GM12878 (cell line): ENCODE data around the gene WDFY4. TPM values are rescaled to one million over a fixed set of nuclear protein-coding genes. Genes with fewer than 3 reads are reported as not detected.

ENCODE experiments used
- ATAC-seq: fragments of 200-7000 bp; cut with Tn5 transposase; 3 replicates; pipeline ENCODE4 v1.9.1; 2020; ENCODE audit warnings: mild to moderate bottlenecking, moderate library complexity
- BruUV-seq: library from RNA; stranded (reverse); fragments of 400-500 nt; replicated peaks from 2 replicates; lab custom pipeline; 2021; lab: Mats Ljungman, UMichigan
- CTCF ChIA-PET: fragments of 300-600 bp; sonication (Branson Sonifier 250); formaldehyde crosslinking; extraction: SDS; loops from one replicate; lab custom pipeline; 2021; ENCODE audit warnings: inconsistent platforms; lab: Yijun Ruan, JAX
- POLR2A ChIA-PET: fragments of 350-600 bp; formaldehyde crosslinking; extraction: SDS; loops from one replicate; lab custom pipeline; 2021; ENCODE audit warnings: inconsistent platforms; lab: Charles Lee
- RAD21 ChIA-PET: fragments of 300-600 bp; sonication (Branson Sonifier 250); formaldehyde crosslinking; loops from one replicate; lab custom pipeline; 2023; ENCODE audit warnings: antibody characterized with exemption; ENCODE audit not compliant: unreplicated experiment; lab: Charles Lee
- SMC1A ChIA-PET: fragments of 300-600 bp; sonication (Branson Sonifier 250); formaldehyde crosslinking; loops from one replicate; lab custom pipeline; 2023; ENCODE audit not compliant: unreplicated experiment, uncharacterized antibody; lab: Charles Lee
- DNase-seq: peaks from one replicate; pipeline ENCODE4 v3.0.0-alpha.2; 2011; ENCODE audit warnings: low read depth, low spot score
- FAIRE-seq: peaks from 3 replicates; lab custom pipeline; 2011; peaks lifted over from hg19 to GRCh38; lab: Jason Lieb, UNC
- H2AFZ ChIP-seq: 2 replicates; pipeline ENCODE4 v1.6.0; 2011; ENCODE audit warnings: low read depth, low read length, control low read depth; ENCODE audit not compliant: control insufficient read depth
- H3K27ac ChIP-seq: 2 replicates; pipeline ENCODE4 v1.5.1; 2011; ENCODE audit warnings: control low read depth; ENCODE audit not compliant: control insufficient read depth, insufficient read depth
- H3K27me3 ChIP-seq, 2 experiments: replicated peaks in 1 of 2; 2 replicates each; pipeline versions ENCODE4 v1.6.0 to v1.6.1; 2011; ENCODE audit warnings: low read length in 1 of 2; ENCODE audit not compliant: control insufficient read depth in 2 of 2, insufficient read depth in 2 of 2
- H3K36me3 ChIP-seq, 2 experiments: 2 replicates each; pipeline ENCODE4 v1.5.1; 2011; ENCODE audit warnings: low read length in 1 of 2; ENCODE audit not compliant: control insufficient read depth in 2 of 2, insufficient read depth in 2 of 2
- H3K4me1 ChIP-seq: 2 replicates; pipeline ENCODE4 v1.6.1; 2011; ENCODE audit warnings: mild to moderate bottlenecking, low read length, moderate library complexity, mixed read lengths; ENCODE audit not compliant: control insufficient read depth, insufficient read depth
- H3K4me2 ChIP-seq: 2 replicates; pipeline ENCODE4 v1.6.0; 2011; ENCODE audit warnings: control low read depth; ENCODE audit not compliant: control insufficient read depth, insufficient read depth
- H3K4me3 ChIP-seq: fragments of 200-600 bp; sonication (generic); 2 replicates; pipeline ENCODE4 v1.5.1; 2016
- H3K79me2 ChIP-seq: 2 replicates; pipeline ENCODE4 v1.6.0; 2011; ENCODE audit warnings: low read length; ENCODE audit not compliant: control insufficient read depth, insufficient read depth
- H3K9ac ChIP-seq: 2 replicates; pipeline ENCODE4 v1.8.0; 2011; ENCODE audit warnings: low read length, control low read depth, mixed read lengths; ENCODE audit not compliant: control insufficient read depth, insufficient read depth
- H3K9me3 ChIP-seq: replicated peaks from 3 replicates; pipeline ENCODE4 v1.5.1; 2011; ENCODE audit warnings: mild to moderate bottlenecking, low read length; ENCODE audit not compliant: control insufficient read depth, insufficient read depth
- H4K20me1 ChIP-seq: 2 replicates; pipeline ENCODE4 v1.6.0; 2011; ENCODE audit not compliant: control insufficient read depth, insufficient read depth
- CBX5 ChIP-seq: sonication (generic); IDR thresholded peaks from 2 replicates; pipeline ENCODE4 v1.6.1; 2016; ENCODE audit warnings: low read depth, moderate library complexity, mild to moderate bottlenecking, inconsistent platforms
- FOXK2 ChIP-seq: fragments of 450-650 bp; IDR thresholded peaks from 2 replicates; pipeline ENCODE4 v1.6.1; 2017; ENCODE audit warnings: mild to moderate bottlenecking, moderate library complexity
- NFYB ChIP-seq: IDR thresholded peaks from 2 replicates; pipeline ENCODE4 v1.6.1; 2011; ENCODE audit warnings: low read depth, mild to moderate bottlenecking, low read length, improper control_type of control experiment, moderate library complexity; ENCODE audit not compliant: insufficient read depth
- PAX5 ChIP-seq: IDR thresholded peaks from 2 replicates; pipeline ENCODE4 v1.6.1; 2011; ENCODE audit warnings: low read depth, low read length, borderline replicate concordance
- PML ChIP-seq: IDR thresholded peaks from 2 replicates; pipeline ENCODE4 v1.6.1; 2012; ENCODE audit warnings: low read length, inconsistent platforms
- POLR2AphosphoS5 ChIP-seq: IDR thresholded peaks from 2 replicates; pipeline ENCODE4 v1.6.1; 2011; ENCODE audit warnings: mild to moderate bottlenecking, low read length, inconsistent platforms
- SMC3 ChIP-seq: IDR thresholded peaks from 2 replicates; pipeline ENCODE4 v1.6.1; 2011; ENCODE audit warnings: low read length, improper control_type of control experiment, borderline replicate concordance
- SREBF2 ChIP-seq: IDR thresholded peaks from 2 replicates; pipeline ENCODE4 v1.6.1; 2012; ENCODE audit warnings: mild to moderate bottlenecking, low read length
- WGBS: methylation state at CpG from one replicate; pipeline ENCODE4 v1.1.6; 2016; ENCODE audit warnings: low lambda C conversion rate; ENCODE audit not compliant: insufficient replicate concordance, insufficient coverage; ENCODE audit errors: missing lambda C conversion rate; 5-methylcytosine and 5-hydroxymethylcytosine counted together
- in situ Hi-C: fragments of 300-500 bp; cut with MboI; formaldehyde crosslinking; loops from 9 replicates; pipeline ENCODE4 v1.14.3; 2018; ENCODE audit warnings: mixed read lengths
- intact Hi-C: fragments of 100-400 bp; cut with micrococcal nuclease; formaldehyde crosslinking; loops from one replicate; pipeline ENCODE4 v1.14.2; 2022; ENCODE audit not compliant: unreplicated experiment
- polyA plus RNA-seq, 11 experiments: library from polyadenylated mRNA; depleted of rRNA in 4 of 11; unstranded in 6 of 11; stranded (reverse) in 5 of 11; fragments of >200 nt; fragmentation: Nextera tagmentation in 4 of 11; fragmentation: Illumina TruSeq in 1 of 11; extraction: Ambion mirVana in 4 of 11; extraction: Trizol in 1 of 11; gene quantifications; 1 replicate in 1 of 11; 2 replicates in 10 of 11; pipeline versions ENCODE4 v1.2.1 to v1.2.3, GENCODE V29; 2011 to 2016; ENCODE audit warnings: inconsistent platforms in 2 of 11, missing spikeins in 2 of 11, low read depth in 1 of 11
- total RNA-seq, 4 experiments: library from RNA; depleted of rRNA in 3 of 4; stranded (reverse); fragments of >200 nt in 3 of 4; fragmentation: Illumina TruSeq in 1 of 4; extraction: Trizol in 1 of 4; gene quantifications; 2 replicates each; pipeline versions ENCODE4 v1.2.1 to v1.2.3, GENCODE V29; 2013 to 2021
- TF ChIP-seq, protein P1 (sequence below): fragments of 150-350 bp; IDR thresholded peaks from 2 replicates; pipeline ENCODE4 v1.6.1; 2014; ENCODE audit warnings: mild to moderate bottlenecking, low read depth, low read length
- TF ChIP-seq, protein P2 (sequence below): fragments of 450-650 bp; IDR thresholded peaks from 2 replicates; pipeline ENCODE4 v1.6.1; 2017; ENCODE audit warnings: mild to moderate bottlenecking, moderate library complexity
- TF ChIP-seq, protein P3 (sequence below): fragments of 450-650 bp; IDR thresholded peaks from 2 replicates; pipeline ENCODE4 v1.6.1; 2016; ENCODE audit warnings: mild to moderate bottlenecking, moderate library complexity, borderline replicate concordance

The WDFY4 gene
- total and polyA plus RNA-seq, 10 of the 15 experiments (the other 5 are each of a cell fraction or from before 2014, with no cell fraction given): 13.5 to 132 (median 47.3) TPM

DNA sequence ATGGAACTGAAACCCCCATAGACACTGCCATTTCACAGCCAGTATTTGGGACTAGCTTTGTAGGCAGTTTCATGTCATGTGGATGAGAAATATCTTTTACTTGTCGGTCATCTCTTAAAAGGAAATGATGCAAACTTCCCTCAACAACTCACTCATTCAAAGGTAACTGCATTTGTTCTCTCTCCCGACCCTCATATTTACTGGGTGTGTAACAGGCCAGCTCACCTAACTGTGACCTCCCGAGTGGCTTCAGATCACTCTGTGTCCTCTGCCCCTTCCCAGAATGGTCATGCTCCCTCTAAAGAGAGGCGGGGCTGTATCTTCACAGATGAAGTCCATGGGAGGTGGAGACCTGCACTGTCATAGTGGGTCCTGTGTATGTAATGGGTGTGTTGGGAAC is 240.3 kb downstream of the WDFY4 start (continued):
- no peak for TF ChIP-seq PML
- TF ChIP-seq CBX5: no peak

DNA sequence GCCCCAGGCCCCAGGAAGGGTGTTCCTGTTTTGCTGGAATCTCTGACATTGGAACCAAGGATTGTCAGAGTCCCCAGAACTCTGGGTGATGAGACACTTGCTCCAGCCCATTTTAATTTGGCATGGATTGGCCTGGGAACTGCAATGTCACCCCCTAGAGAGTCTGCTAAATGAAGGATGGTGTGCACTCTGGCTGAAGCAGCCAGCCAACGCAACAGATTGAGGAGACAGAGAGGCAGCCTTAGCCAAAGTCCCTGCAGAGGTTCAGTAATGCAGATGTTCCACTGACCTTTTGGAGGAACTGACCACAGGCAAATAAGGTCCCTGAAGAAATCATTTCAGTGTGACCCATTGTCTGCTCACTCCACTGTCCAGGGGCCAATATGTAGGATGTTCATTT is 241.6 kb downstream of the WDFY4 start:
- ChIA-PET RAD21 (no interaction called here), SMC1A (no interaction called here), CTCF (no interaction called here), POLR2A (no interaction called here)
- no peaks in the 10 kb centered on the region for H3K79me2 ChIP-seq
- 100% methylated on average over 1 of the region's 1 CpG for WGBS
- no peaks in the 10 kb centered on the region for H4K20me1 ChIP-seq
- intact Hi-C loops (no loop called here), in situ Hi-C loops (no loop called here)
- ATAC-seq: no peak
- no TSS peak for BruUV-seq
- no peak overlapping the region for H3K27ac ChIP-seq
- no peaks in the 10 kb centered on the region for H3K27me3 ChIP-seq
- H3K4me3 ChIP-seq: no peak overlapping the region
- H3K9ac ChIP-seq: no peak overlapping the region
- H2AFZ ChIP-seq: no peak overlapping the region
- H3K4me1 ChIP-seq: no peaks in the 10 kb centered on the region
- no peak overlapping the region for H3K4me2 ChIP-seq
- H3K9me3 ChIP-seq: no peaks in the 10 kb centered on the region
- DNase-seq: no peak
- peaks cover 3 to 11% of the 10 kb centered on the region in 2 experiments; a peak in 3 of 4 replicates for H3K36me3 ChIP-seq
- FAIRE-seq: no peak
- no peak for TF ChIP-seq NFYB
- TF ChIP-seq, protein P1, sequence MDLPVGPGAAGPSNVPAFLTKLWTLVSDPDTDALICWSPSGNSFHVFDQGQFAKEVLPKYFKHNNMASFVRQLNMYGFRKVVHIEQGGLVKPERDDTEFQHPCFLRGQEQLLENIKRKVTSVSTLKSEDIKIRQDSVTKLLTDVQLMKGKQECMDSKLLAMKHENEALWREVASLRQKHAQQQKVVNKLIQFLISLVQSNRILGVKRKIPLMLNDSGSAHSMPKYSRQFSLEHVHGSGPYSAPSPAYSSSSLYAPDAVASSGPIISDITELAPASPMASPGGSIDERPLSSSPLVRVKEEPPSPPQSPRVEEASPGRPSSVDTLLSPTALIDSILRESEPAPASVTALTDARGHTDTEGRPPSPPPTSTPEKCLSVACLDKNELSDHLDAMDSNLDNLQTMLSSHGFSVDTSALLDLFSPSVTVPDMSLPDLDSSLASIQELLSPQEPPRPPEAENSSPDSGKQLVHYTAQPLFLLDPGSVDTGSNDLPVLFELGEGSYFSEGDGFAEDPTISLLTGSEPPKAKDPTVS: no peak
- TF ChIP-seq SMC3: no peak
- TF ChIP-seq, protein P2, sequence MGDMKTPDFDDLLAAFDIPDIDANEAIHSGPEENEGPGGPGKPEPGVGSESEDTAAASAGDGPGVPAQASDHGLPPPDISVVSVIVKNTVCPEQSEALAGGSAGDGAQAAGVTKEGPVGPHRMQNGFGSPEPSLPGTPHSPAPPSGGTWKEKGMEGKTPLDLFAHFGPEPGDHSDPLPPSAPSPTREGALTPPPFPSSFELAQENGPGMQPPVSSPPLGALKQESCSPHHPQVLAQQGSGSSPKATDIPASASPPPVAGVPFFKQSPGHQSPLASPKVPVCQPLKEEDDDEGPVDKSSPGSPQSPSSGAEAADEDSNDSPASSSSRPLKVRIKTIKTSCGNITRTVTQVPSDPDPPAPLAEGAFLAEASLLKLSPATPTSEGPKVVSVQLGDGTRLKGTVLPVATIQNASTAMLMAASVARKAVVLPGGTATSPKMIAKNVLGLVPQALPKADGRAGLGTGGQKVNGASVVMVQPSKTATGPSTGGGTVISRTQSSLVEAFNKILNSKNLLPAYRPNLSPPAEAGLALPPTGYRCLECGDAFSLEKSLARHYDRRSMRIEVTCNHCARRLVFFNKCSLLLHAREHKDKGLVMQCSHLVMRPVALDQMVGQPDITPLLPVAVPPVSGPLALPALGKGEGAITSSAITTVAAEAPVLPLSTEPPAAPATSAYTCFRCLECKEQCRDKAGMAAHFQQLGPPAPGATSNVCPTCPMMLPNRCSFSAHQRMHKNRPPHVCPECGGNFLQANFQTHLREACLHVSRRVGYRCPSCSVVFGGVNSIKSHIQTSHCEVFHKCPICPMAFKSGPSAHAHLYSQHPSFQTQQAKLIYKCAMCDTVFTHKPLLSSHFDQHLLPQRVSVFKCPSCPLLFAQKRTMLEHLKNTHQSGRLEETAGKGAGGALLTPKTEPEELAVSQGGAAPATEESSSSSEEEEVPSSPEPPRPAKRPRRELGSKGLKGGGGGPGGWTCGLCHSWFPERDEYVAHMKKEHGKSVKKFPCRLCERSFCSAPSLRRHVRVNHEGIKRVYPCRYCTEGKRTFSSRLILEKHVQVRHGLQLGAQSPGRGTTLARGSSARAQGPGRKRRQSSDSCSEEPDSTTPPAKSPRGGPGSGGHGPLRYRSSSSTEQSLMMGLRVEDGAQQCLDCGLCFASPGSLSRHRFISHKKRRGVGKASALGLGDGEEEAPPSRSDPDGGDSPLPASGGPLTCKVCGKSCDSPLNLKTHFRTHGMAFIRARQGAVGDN: no peak
- TF ChIP-seq FOXK2: no peak
- no peak for TF ChIP-seq PAX5
- TF ChIP-seq, protein P3, sequence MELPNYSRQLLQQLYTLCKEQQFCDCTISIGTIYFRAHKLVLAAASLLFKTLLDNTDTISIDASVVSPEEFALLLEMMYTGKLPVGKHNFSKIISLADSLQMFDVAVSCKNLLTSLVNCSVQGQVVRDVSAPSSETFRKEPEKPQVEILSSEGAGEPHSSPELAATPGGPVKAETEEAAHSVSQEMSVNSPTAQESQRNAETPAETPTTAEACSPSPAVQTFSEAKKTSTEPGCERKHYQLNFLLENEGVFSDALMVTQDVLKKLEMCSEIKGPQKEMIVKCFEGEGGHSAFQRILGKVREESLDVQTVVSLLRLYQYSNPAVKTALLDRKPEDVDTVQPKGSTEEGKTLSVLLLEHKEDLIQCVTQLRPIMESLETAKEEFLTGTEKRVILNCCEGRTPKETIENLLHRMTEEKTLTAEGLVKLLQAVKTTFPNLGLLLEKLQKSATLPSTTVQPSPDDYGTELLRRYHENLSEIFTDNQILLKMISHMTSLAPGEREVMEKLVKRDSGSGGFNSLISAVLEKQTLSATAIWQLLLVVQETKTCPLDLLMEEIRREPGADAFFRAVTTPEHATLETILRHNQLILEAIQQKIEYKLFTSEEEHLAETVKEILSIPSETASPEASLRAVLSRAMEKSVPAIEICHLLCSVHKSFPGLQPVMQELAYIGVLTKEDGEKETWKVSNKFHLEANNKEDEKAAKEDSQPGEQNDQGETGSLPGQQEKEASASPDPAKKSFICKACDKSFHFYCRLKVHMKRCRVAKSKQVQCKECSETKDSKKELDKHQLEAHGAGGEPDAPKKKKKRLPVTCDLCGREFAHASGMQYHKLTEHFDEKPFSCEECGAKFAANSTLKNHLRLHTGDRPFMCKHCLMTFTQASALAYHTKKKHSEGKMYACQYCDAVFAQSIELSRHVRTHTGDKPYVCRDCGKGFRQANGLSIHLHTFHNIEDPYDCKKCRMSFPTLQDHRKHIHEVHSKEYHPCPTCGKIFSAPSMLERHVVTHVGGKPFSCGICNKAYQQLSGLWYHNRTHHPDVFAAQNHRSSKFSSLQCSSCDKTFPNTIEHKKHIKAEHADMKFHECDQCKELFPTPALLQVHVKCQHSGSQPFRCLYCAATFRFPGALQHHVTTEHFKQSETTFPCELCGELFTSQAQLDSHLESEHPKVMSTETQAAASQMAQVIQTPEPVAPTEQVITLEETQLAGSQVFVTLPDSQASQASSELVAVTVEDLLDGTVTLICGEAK: no peak
- no peak for TF ChIP-seq POLR2AphosphoS5
- TF ChIP-seq SREBF2: no peak
